Smooth muscle cell of trachea (primary cell): ENCODE data around the gene NMNAT1. TPM values are rescaled to one million over a fixed set of nuclear protein-coding genes. Genes with fewer than 3 reads are reported as not detected.

ENCODE experiments used
- total RNA-seq: library from RNA; depleted of rRNA; stranded (reverse); fragments of >200 nt; gene quantifications from 2 replicates; pipeline ENCODE4 v1.2.1, GENCODE V29; 2014

NMNAT1 gene
- total RNA-seq = 18.6 and 19.0 TPM in 2 replicates

DNA sequence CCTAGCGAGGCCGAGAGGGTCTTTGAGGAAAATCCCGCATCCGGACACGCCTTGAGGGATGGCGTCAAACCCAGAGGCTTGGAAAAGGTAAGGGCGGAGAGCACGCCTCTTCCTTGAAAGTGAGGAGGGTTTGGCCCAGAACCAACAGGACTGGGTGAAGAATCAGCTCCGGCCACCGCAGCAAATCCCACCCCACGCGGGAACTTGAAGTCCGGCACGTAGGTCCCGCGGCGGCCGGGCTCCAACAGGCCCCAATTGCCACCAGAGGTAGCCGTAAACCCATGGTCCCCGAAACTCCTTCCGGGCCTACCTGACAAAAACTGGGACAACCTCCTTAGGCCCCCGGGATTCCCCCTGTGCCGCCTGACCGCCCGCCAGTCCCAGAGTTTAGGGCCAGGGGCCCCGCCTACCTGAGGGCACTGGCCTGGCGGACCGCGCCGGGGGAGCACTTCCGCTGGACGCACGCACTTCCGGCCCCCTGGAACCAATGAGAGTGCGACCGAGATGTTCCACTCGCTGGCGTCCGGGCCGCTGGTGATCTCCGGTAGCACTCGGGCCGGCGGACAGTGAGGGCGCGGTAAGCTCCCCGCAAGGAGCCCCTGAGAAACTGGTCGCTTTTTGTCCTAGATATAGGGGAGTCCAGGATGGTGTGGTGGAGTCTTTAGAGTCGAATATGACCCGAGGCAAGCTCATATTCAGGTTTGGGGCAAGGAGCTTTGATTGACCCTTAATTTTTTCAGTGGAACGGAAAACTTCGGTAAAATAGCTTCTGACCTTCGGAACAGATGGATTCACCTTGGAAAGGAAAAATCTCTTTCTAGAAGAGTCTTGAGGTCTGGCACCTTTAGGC is at the start of gene NMNAT1, which contains the start of gene LZIC:
Gene NMNAT1, plus strand, starts transcription at position 537 of the 850 bp plus-strand sequence. CDS start 28,599 bp downstream, outside the sequence.
Gene LZIC, minus strand, starts transcription at position 453 of the 850 bp plus-strand sequence. CDS start 6,772 bp downstream, outside the sequence.

GRCh38 chr1:9910076-9910422 is 33.2 kb upstream of the NMNAT1 start, which contains the start of gene CTNNBIP1:
TSS of gene CTNNBIP1 (minus strand) at chr1:9910269. CDS start at chr1:9872064, 38,205 bp downstream.

GRCh38 chr1:9996624-9997582 is 53.6 kb downstream of the NMNAT1 start, which contains the start of gene RBP7:
TSS of gene RBP7 (plus strand) at chr1:9997228. CDS start at chr1:9997259, 31 bp downstream.

DNA sequence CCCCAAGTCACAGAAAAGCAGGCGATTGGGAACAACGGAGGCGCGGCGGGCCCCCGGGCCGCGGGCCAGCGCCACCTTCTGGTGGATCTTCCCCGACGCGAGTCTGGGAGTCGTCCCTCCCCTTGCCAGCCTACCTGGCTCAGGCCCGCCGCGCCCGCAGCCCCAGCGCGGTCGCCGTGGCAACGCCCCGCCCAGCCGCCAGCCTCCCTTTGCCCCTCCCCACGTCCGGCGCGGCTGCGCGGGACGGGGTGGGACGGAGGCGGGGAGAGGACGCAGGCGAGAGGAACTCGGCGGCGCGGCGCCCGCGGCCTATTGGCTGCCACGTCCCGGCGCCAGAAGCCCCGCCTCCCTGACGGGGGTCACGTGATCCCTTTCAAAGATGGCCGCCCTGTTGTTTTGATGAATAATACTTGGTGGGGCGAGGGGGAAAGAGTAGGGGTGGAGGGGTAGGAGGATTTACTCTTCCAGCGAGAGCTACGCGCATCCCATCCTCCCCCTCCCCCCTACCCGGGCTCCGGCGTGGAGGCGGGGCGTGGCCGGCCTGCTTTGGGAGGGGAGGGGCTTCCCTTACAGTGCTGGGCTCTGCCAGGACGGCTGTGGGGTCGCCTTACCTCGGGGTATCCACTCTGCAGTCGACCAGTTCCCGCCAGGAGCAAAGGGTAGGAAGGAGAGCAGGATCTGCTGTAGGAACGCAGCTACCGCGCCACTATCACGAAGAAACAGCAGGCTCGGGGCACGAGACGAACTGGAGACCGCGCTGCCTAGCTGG is 89.5 kb downstream of the NMNAT1 start, which contains the start of gene UBE4B:
Gene UBE4B, plus strand, starts transcription at position 369 of the 769 bp plus-strand sequence. CDS start 713 bp downstream, outside the sequence.

Other genes starting within 250 kb of the NMNAT1 start
- 100 and 120 TPM in 2 replicates for gene CLSTN1, start 119.5 kb upstream of the NMNAT1 start, total RNA-seq
- gene CTNNBIP1, start 33.2 kb upstream of the NMNAT1 start, total RNA-seq = 24.4 and 28.8 TPM in 2 replicates
- 26.6 and 42.0 TPM in 2 replicates for gene LZIC, start 84 bp upstream of the NMNAT1 start, total RNA-seq
- gene RBP7, start 53.8 kb downstream of the NMNAT1 start, total RNA-seq = not detected in 2 replicates
- gene UBE4B, start 89.5 kb downstream of the NMNAT1 start, total RNA-seq = 44.9 and 57.9 TPM in 2 replicates